A549 treated with AZD2906 at 1 μM for 4 hours (cell line): ENCODE results near the gene PCNX2. TPM values are rescaled to one million over a fixed set of nuclear protein-coding genes. Genes with fewer than 3 reads are reported as not detected.

Source experiments
- total RNA-seq: library from RNA; stranded (reverse); fragments of 200-300 nt; extraction: Qiagen RNA extraction; gene quantifications from 5 replicates; pipeline ENCODE4 v1.2.3, GENCODE V29; 2022

Gene PCNX2
- total RNA-seq, result 8.2 to 9.3 TPM (median 8.4 TPM) in 5 replicates

GRCh38 chr1:233295237-233295974 lies at the start of gene PCNX2:
TSS of gene PCNX2 (minus strand) at chr1:233295725. CDS start at chr1:233295478, 247 bp downstream.

GRCh38 chr1:233327651-233328141 lies 32.2 kb upstream of the PCNX2 start, which contains the start of gene MAP3K21:
TSS of gene MAP3K21 (plus strand) at chr1:233327724. CDS start at chr1:233328029, 305 bp downstream.

GRCh38 chr1:232950197-232951176 lies 345.0 kb downstream of the PCNX2 start, which contains the start of gene NTPCR:
TSS of gene NTPCR (plus strand) at chr1:232950611. CDS start at chr1:232950711, 100 bp downstream.

Other genes with a start within 250 kb of the PCNX2 start
- 6.7 to 9.2 TPM (median 8.6 TPM) in 5 replicates for gene MAP3K21, start 32.0 kb upstream of the PCNX2 start, total RNA-seq